Calu3 (cell line): ENCODE measurements around the gene RBM34. TPM values are rescaled to one million over a fixed set of nuclear protein-coding genes. Genes with fewer than 3 reads are reported as not detected.

Experiments used
- BruUV-seq: library from RNA; stranded (reverse); fragments of 400-500 nt; replicated peaks from 2 replicates; lab custom pipeline; 2021; lab: Mats Ljungman, UMichigan
- CTCF ChIA-PET: fragments of 300-600 bp; sonication (Branson Sonifier 250); formaldehyde crosslinking; loops from one replicate; lab custom pipeline; 2022; ENCODE audit warnings: antibody characterized with exemption; lab: Charles Lee
- DNase-seq: peaks from one replicate; pipeline ENCODE4 v3.0.0; 2022
- H3K27ac Mint-ChIP-seq: one replicate; pipeline ENCODE4 v1.8.0; 2022; ENCODE audit warnings: mixed read lengths; ENCODE audit not compliant: unreplicated experiment
- H3K27me3 Mint-ChIP-seq: one replicate; pipeline ENCODE4 v1.8.0; 2022; ENCODE audit warnings: mixed read lengths; ENCODE audit not compliant: unreplicated experiment
- H3K36me3 Mint-ChIP-seq: one replicate; pipeline ENCODE4 v1.8.0; 2022; ENCODE audit warnings: mild to moderate bottlenecking, moderate library complexity, mixed read lengths; ENCODE audit not compliant: insufficient read depth, unreplicated experiment
- H3K4me1 Mint-ChIP-seq: one replicate; pipeline ENCODE4 v1.8.0; 2022; ENCODE audit warnings: mild to moderate bottlenecking, low read depth, mixed read lengths; ENCODE audit not compliant: unreplicated experiment
- H3K4me3 Mint-ChIP-seq: one replicate; pipeline ENCODE4 v1.8.0; 2022; ENCODE audit warnings: mild to moderate bottlenecking, low read depth, moderate library complexity, mixed read lengths; ENCODE audit not compliant: unreplicated experiment
- H3K9me3 Mint-ChIP-seq: one replicate; pipeline ENCODE4 v1.8.0; 2022; ENCODE audit warnings: low read depth, mixed read lengths; ENCODE audit not compliant: unreplicated experiment
- intact Hi-C: fragments of 100-400 bp; cut with micrococcal nuclease; formaldehyde crosslinking; loops from one replicate; pipeline ENCODE4 v1.10.0; 2022; ENCODE audit not compliant: unreplicated experiment
- total RNA-seq: library from RNA; stranded (reverse); gene quantifications from 2 replicates; pipeline ENCODE4 v1.2.3, GENCODE V29; 2022
- TF ChIP-seq, protein P1 (sequence below): fragments of 200-600 bp; IDR thresholded peaks from one replicate; pipeline ENCODE4 v1.8.0; 2022; ENCODE audit warnings: antibody characterized with exemption; ENCODE audit not compliant: unreplicated experiment

Gene RBM34
- total RNA-seq, 1 experiment from 2014 or later: 79.8 TPM

DNA sequence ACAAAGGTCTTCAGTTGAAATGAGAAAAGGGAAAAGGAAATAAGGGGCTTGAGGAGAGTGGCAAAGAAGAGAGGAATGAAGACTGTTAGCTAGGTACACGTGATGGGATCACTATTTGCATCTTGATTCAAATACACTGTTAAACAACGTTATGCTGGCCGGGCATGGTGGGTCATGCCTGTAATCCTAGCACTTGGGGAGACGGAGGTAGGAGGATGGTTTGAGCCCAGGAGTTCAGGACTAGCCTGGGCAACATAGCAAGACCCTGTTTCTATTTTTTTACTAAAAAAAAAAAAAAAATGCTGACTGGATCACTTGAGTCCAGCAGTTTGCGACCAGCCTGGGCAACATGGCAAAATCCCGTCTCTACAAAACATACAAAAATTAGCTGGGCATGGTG is 2.4 kb downstream of the RBM34 start:
- no peaks in the 10 kb centered on the region for H3K4me1 Mint-ChIP-seq
- intact Hi-C loops: no loop called here
- DNase-seq: no peak
- CTCF ChIA-PET: interaction anchor here (0.6 to 0.7 kb wide), 3 partner anchors 18 to 499 kb away, joined by 3 to 5 read pairs (median 3); no protein-coding TSS in a partner anchor
- BruUV-seq: no TSS peak
- H3K27me3 Mint-ChIP-seq: no peaks in the 10 kb centered on the region
- TF ChIP-seq, protein P1, sequence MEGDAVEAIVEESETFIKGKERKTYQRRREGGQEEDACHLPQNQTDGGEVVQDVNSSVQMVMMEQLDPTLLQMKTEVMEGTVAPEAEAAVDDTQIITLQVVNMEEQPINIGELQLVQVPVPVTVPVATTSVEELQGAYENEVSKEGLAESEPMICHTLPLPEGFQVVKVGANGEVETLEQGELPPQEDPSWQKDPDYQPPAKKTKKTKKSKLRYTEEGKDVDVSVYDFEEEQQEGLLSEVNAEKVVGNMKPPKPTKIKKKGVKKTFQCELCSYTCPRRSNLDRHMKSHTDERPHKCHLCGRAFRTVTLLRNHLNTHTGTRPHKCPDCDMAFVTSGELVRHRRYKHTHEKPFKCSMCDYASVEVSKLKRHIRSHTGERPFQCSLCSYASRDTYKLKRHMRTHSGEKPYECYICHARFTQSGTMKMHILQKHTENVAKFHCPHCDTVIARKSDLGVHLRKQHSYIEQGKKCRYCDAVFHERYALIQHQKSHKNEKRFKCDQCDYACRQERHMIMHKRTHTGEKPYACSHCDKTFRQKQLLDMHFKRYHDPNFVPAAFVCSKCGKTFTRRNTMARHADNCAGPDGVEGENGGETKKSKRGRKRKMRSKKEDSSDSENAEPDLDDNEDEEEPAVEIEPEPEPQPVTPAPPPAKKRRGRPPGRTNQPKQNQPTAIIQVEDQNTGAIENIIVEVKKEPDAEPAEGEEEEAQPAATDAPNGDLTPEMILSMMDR: no peak
- H3K27ac Mint-ChIP-seq: no peak overlapping the region
- H3K9me3 Mint-ChIP-seq: no peaks in the 10 kb centered on the region
- peaks cover 43% of the 10 kb centered on the region for H3K36me3 Mint-ChIP-seq
- no peak overlapping the region for H3K4me3 Mint-ChIP-seq

- DNase-seq: no peak
- Mint-ChIP-seq H3K27ac (no peak overlapping the region), H3K27me3 (no peaks in the 10 kb centered on the region), H3K4me3 (no peak overlapping the region), H3K9me3 (no peaks in the 10 kb centered on the region), H3K36me3 (peaks cover 45% of the 10 kb centered on the region), H3K4me1 (no peaks in the 10 kb centered on the region)
- BruUV-seq: no TSS peak
- intact Hi-C loops: no loop called here
- TF ChIP-seq, protein P1: no peak
- CTCF ChIA-PET: interaction anchor here (0.5 kb wide), 1 partner anchor 1950 kb away, joined by 3 read pairs; no protein-coding TSS in a partner anchor
Measured at GRCh38 chr1:235157150-235157549, 3.9 kb downstream of the RBM34 start.

DNA sequence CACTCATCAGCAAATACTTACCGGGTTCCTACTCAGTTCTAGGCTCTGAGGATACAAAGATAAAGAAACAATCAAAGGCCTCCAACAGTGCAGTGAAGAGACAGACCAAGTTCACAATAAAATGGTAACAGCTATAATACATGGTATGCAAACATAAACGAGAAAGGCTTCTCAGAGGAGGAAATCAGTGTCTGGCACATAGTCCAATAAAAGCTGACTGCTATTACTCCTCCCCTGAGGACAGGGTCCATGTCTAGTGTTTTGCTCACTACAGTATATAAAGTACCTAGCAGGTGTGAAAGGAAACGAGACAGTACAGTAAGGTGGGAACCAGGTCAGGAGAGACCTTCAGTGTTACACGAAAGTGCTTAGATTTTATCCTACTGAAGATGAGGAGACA is 4.3 kb downstream of the RBM34 start:
- no peaks in the 10 kb centered on the region for H3K4me1 Mint-ChIP-seq
- TF ChIP-seq, protein P1: no peak
- no TSS peak for BruUV-seq
- H3K27ac Mint-ChIP-seq: no peak overlapping the region
- peaks cover 41% of the 10 kb centered on the region for H3K36me3 Mint-ChIP-seq
- no peaks in the 10 kb centered on the region for H3K27me3 Mint-ChIP-seq
- CTCF ChIA-PET: interaction anchor here (0.5 to 0.9 kb wide), 2 partner anchors 171 to 1950 kb away, joined by 3 to 4 read pairs; partner anchors contain the start of gene ARID4B
- H3K9me3 Mint-ChIP-seq: no peaks in the 10 kb centered on the region
- no peak overlapping the region for H3K4me3 Mint-ChIP-seq
- DNase-seq: no peak
- intact Hi-C loops: no loop called here

- no TSS peak for BruUV-seq
- DNase-seq: no peak
- intact Hi-C loops: no loop called here
- Mint-ChIP-seq H3K36me3 (peaks cover 36% of the 10 kb centered on the region), H3K9me3 (no peaks in the 10 kb centered on the region), H3K27ac (no peak overlapping the region), H3K4me3 (no peak overlapping the region), H3K4me1 (peaks cover 2% of the 10 kb centered on the region), H3K27me3 (no peaks in the 10 kb centered on the region)
- TF ChIP-seq, protein P1: no peak
- CTCF ChIA-PET: interaction anchor here (0.5 to 0.9 kb wide), 2 partner anchors 171 to 1881 kb away, joined by 4 read pairs; partner anchors contain the start of gene ARID4B
Measured at GRCh38 chr1:235156265-235156664, 4.8 kb downstream of the RBM34 start.
